HG02623 (cell line): Measurements from ENCODE around the gene NGB.
"Not testable (repeated sequence)": the region's sequence is repeated elsewhere in the genome, so short reads cannot be mapped to it uniquely, and the experiment has no call there.

Experiments used
- ATAC-seq: cut with Tn5 transposase; IDR thresholded peaks from one replicate; pipeline ENCODE4 v1.9.1; 2021; ENCODE audit warnings: moderate library complexity; ENCODE audit not compliant: unreplicated experiment

NGB gene

GRCh38 chr14:77296906-77297305, 25.9 kb upstream of the NGB start:
- ATAC-seq, result no peak

- no peak for ATAC-seq
Observed at GRCh38 chr14:77296155-77296554, 25.1 kb upstream of the NGB start.

- no peak for ATAC-seq
Observed at GRCh38 chr14:77290705-77291104, 19.7 kb upstream of the NGB start.

GRCh38 chr14:77286576-77286975, 15.6 kb upstream of the NGB start:
- ATAC-seq, result no peak

- ATAC-seq, result no peak
Observed at GRCh38 chr14:77284466-77284865, 13.5 kb upstream of the NGB start.

GRCh38 chr14:77284066-77284465, 13.1 kb upstream of the NGB start:
- ATAC-seq, result no peak

GRCh38 chr14:77281852-77282410, 10.9 kb upstream of the NGB start:
- ATAC-seq, result no peak

- not testable (repeated sequence) for ATAC-seq
Observed at GRCh38 chr14:77280921-77281320, 9.9 kb upstream of the NGB start.

- no peak for ATAC-seq
Observed at GRCh38 chr14:77279719-77280118, 8.7 kb upstream of the NGB start.

GRCh38 chr14:77278461-77279230, 7.6 kb upstream of the NGB start:
- no peak for ATAC-seq

- ATAC-seq, result no peak
Observed at GRCh38 chr14:77276959-77277358, 6.0 kb upstream of the NGB start.

- no peak for ATAC-seq
Observed at GRCh38 chr14:77276295-77276935, 5.4 kb upstream of the NGB start.

- ATAC-seq, result no peak
Observed at GRCh38 chr14:77275601-77276017, 4.6 kb upstream of the NGB start.

- ATAC-seq, result no peak
Observed at GRCh38 chr14:77275041-77275580, 4.1 kb upstream of the NGB start.

GRCh38 chr14:77273796-77274195, 2.8 kb upstream of the NGB start:
- ATAC-seq, result no peak

- no peak for ATAC-seq
Observed at GRCh38 chr14:77272261-77272660, 1.3 kb upstream of the NGB start.

- ATAC-seq, result no peak
Observed at GRCh38 chr14:77270361-77271112, 469 bp downstream of the NGB start.

- ATAC-seq, result no peak
Observed at GRCh38 chr14:77268989-77269600, 1.9 kb downstream of the NGB start.

- ATAC-seq, result no peak
Observed at GRCh38 chr14:77267937-77268699, 2.9 kb downstream of the NGB start.

- ATAC-seq, result no peak
Observed at GRCh38 chr14:77266336-77266735, 4.7 kb downstream of the NGB start.
